Measurements from ENCODE around the gene VIL1. TPM values are rescaled to one million over a fixed set of nuclear protein-coding genes. Genes with fewer than 3 reads are reported as not detected.

VIL1 gene
- total and polyA plus RNA-seq, 2 of the 13 experiments (the other 11 are each of a cell fraction or from before 2014, with no cell fraction given): 287 to 301 TPM

DNA sequence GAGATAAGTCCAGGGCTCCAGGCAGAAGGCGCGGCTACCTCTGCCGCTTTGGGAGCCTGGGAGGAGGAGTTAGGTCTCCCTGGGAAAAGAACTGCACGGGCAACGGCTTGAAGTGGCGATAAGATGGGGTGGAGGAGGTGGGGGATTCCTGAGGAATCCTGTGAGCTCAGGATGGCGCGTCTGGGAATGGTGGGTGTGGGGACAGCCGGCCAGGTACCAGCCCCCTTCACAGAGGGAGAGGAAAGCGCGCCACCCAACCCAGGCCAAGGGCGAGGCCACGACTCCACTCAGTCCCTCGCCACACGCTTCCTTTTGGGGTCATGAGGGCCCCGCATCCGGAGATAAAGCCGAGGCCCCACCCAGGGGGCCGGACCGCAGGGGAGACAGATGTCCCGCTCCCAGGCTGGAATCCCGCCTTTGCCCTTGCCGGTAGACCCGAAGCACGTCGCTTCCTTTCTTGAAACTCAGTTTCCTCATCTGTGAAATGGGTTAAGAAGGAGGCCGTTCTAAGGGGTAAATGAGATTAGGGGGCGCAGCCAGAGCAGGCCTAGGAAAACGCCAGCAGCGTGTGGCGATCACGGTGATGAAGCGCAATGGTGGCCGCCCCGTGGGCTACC, 21.0 kb upstream of the VIL1 start (continued):
- TF ChIP-seq ZGPAT (CRISPR knock-in tag; IDR thresholded peaks at IDR 0.05) (peak; percentile 91), ADNP (CRISPR knock-in tag; IDR thresholded peaks at IDR 0.05) (peak; percentile 93; the same call in 1 of the 2 replicates), ZFP62 (CRISPR knock-in tag; IDR thresholded peaks at IDR 0.05) (no peak), SIN3A (IDR thresholded peaks at IDR 0.05; ENCODE audit: borderline replicate concordance, low read depth, low read length) (peak; percentile 59; the same call in 1 of the 2 replicates), DBP (CRISPR knock-in tag; IDR thresholded peaks at IDR 0.05; ENCODE audit: not compliant biosample characterization) (peak; percentile 97), U2AF2 (IDR thresholded peaks at IDR 0.05; ENCODE audit: low read depth, low read length) (no peak), ZSCAN29 (CRISPR knock-in tag; conservative IDR thresholded peaks at IDR 0.05) (peak; percentile 67), SIX4 (CRISPR knock-in tag; IDR thresholded peaks at IDR 0.05) (peak; percentile 42; the same call in 1 of the 2 replicates), ZFP91 (CRISPR knock-in tag; IDR thresholded peaks at IDR 0.05; ENCODE audit: borderline replicate concordance) (peak; percentile 71; the same call in 1 of the 2 replicates), TCF12 (IDR thresholded peaks at IDR 0.05) (no peak), TCF12 (CRISPR knock-in tag; IDR thresholded peaks at IDR 0.05) (no peak; the same call in 1 of the 2 replicates), FOXP1 (IDR thresholded peaks at IDR 0.05) (no peak), FOXP1 (CRISPR knock-in tag; IDR thresholded peaks at IDR 0.05) (no peak), ZNF747 (CRISPR knock-in tag; IDR thresholded peaks at IDR 0.05; ENCODE audit: borderline replicate concordance) (peak; percentile 89; the same call in 1 of the 2 replicates), ZNF414 (CRISPR knock-in tag; IDR thresholded peaks at IDR 0.05) (peak; percentile 39; the same call in 1 of the 2 replicates), NBN (conservative IDR thresholded peaks at IDR 0.05) (no peak), JUND (CRISPR knock-in tag; IDR thresholded peaks at IDR 0.05) (no peak), TARDBP (CRISPR knock-in tag; IDR thresholded peaks at IDR 0.05) (peak; percentile 75), ZNF124 (CRISPR knock-in tag; IDR thresholded peaks at IDR 0.05) (0 out of 2 replicates have a peak, but pooled peaks have one; percentile 38), NAIF1 (CRISPR knock-in tag; IDR thresholded peaks at IDR 0.05; ENCODE audit: borderline replicate concordance) (peak; percentile 70; the same call in 1 of the 2 replicates), ZNF121 (CRISPR knock-in tag; IDR thresholded peaks at IDR 0.05) (peak; percentile 68), DR1 (CRISPR knock-in tag; IDR thresholded peaks at IDR 0.05) (peak; percentile 84)
- TF ChIP-seq, protein P1, sequence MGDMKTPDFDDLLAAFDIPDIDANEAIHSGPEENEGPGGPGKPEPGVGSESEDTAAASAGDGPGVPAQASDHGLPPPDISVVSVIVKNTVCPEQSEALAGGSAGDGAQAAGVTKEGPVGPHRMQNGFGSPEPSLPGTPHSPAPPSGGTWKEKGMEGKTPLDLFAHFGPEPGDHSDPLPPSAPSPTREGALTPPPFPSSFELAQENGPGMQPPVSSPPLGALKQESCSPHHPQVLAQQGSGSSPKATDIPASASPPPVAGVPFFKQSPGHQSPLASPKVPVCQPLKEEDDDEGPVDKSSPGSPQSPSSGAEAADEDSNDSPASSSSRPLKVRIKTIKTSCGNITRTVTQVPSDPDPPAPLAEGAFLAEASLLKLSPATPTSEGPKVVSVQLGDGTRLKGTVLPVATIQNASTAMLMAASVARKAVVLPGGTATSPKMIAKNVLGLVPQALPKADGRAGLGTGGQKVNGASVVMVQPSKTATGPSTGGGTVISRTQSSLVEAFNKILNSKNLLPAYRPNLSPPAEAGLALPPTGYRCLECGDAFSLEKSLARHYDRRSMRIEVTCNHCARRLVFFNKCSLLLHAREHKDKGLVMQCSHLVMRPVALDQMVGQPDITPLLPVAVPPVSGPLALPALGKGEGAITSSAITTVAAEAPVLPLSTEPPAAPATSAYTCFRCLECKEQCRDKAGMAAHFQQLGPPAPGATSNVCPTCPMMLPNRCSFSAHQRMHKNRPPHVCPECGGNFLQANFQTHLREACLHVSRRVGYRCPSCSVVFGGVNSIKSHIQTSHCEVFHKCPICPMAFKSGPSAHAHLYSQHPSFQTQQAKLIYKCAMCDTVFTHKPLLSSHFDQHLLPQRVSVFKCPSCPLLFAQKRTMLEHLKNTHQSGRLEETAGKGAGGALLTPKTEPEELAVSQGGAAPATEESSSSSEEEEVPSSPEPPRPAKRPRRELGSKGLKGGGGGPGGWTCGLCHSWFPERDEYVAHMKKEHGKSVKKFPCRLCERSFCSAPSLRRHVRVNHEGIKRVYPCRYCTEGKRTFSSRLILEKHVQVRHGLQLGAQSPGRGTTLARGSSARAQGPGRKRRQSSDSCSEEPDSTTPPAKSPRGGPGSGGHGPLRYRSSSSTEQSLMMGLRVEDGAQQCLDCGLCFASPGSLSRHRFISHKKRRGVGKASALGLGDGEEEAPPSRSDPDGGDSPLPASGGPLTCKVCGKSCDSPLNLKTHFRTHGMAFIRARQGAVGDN (CRISPR knock-in tag; IDR thresholded peaks at IDR 0.05): peak; percentile 83

Data from HepG2 (cell line).